ENCODE measurements around the gene RAB9B.
"Not testable (repeated sequence)": the region's sequence is repeated elsewhere in the genome, so short reads cannot be mapped to it uniquely, and the experiment has no call there.

RAB9B gene

GRCh38 chrX:103830848-103831247, 1.2 kb downstream of the RAB9B start:
- DNase-seq (ENCODE audit: low read depth): no peak

DNA sequence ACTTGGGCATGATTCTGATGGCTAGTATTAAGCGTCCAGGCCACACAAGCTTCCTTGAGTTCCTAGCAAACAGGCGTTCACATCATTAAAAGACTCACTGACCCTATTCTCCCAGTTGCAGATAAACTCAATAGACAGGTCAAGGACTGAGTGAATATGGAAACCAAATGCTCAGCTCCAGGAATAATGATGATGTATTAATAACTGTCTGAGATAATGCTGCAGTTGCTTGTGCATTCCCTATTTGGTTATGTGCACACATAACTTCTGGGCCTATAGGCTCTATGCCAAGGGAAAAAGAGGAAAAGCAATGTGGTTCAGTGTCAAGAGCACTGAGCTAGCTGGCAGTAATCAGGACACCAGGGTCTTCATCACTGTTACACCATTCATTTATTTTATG, 3.5 kb downstream of the RAB9B start:
- no peak overlapping the region for H3K4me3 ChIP-seq (ENCODE audit: low read length)
- TF ChIP-seq, protein P1, sequence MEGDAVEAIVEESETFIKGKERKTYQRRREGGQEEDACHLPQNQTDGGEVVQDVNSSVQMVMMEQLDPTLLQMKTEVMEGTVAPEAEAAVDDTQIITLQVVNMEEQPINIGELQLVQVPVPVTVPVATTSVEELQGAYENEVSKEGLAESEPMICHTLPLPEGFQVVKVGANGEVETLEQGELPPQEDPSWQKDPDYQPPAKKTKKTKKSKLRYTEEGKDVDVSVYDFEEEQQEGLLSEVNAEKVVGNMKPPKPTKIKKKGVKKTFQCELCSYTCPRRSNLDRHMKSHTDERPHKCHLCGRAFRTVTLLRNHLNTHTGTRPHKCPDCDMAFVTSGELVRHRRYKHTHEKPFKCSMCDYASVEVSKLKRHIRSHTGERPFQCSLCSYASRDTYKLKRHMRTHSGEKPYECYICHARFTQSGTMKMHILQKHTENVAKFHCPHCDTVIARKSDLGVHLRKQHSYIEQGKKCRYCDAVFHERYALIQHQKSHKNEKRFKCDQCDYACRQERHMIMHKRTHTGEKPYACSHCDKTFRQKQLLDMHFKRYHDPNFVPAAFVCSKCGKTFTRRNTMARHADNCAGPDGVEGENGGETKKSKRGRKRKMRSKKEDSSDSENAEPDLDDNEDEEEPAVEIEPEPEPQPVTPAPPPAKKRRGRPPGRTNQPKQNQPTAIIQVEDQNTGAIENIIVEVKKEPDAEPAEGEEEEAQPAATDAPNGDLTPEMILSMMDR (IDR thresholded peaks at IDR 0.05; ENCODE audit: insufficient read depth, low read depth, low read length, missing control alignments): no peak
- no peak for DNase-seq (ENCODE audit: low read depth)

More at GRCh38 chrX:103830848-103831247, 1.2 kb downstream of the RAB9B start:
- TF ChIP-seq, protein P1 (IDR thresholded peaks at IDR 0.05; ENCODE audit: insufficient read depth, low read depth, low read length, missing control alignments): no peak
- H3K4me3 ChIP-seq (ENCODE audit: low read length): no peak overlapping the region

DNA sequence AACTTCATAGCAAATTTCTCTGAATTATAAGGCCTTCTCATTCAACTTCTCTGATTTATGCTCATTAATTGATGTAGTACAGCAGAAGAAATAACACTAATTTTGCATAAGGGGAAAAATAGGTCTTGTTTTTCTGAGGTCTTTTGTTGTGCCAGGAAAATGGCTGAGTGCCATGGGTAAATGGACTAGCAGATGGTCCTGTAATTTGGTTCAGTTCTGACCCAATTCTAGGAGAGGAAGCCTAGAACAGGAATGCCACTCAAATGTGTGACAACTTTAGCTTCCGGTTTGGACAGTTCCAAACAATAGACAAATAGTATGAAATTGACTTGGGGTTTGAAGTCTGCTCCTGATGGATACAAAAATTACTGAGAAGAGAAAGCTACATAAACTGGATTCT, 6.2 kb downstream of the RAB9B start:
- TF ChIP-seq, protein P1 (IDR thresholded peaks at IDR 0.05; ENCODE audit: insufficient read depth, low read depth, low read length, missing control alignments): no peak
- H3K4me3 ChIP-seq (ENCODE audit: low read length): no peak overlapping the region
- DNase-seq (ENCODE audit: low read depth): no peak

- TF ChIP-seq, protein P1 (IDR thresholded peaks at IDR 0.05; ENCODE audit: insufficient read depth, low read depth, low read length, missing control alignments): no peak
- DNase-seq (ENCODE audit: low read depth): no peak
- H3K4me3 ChIP-seq (ENCODE audit: low read length): no peak overlapping the region
These were observed 8.5 kb downstream of the RAB9B start for GRCh38 chrX:103823591-103823990.

DNA sequence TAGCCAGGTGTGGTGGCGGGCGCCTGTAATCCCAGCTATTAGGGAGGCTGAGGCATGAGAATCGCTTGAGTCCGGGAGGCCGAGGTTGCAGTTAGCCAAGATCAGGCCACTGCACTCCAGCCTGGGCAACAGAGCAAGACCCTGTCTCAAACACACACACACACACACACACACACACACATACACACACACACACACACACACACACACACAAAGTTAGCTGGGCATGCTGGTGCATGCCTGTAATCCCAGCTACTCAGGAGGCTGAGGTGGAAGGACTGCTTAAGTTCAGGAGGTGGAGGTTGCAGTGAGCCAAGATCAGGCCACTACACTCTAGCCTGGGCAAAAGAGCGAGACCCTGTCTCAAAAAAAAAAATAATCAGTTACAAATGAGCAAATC, 11.3 kb downstream of the RAB9B start:
- not testable (repeated sequence) for DNase-seq (ENCODE audit: low read depth); H3K4me3 ChIP-seq (ENCODE audit: low read length)

DNA sequence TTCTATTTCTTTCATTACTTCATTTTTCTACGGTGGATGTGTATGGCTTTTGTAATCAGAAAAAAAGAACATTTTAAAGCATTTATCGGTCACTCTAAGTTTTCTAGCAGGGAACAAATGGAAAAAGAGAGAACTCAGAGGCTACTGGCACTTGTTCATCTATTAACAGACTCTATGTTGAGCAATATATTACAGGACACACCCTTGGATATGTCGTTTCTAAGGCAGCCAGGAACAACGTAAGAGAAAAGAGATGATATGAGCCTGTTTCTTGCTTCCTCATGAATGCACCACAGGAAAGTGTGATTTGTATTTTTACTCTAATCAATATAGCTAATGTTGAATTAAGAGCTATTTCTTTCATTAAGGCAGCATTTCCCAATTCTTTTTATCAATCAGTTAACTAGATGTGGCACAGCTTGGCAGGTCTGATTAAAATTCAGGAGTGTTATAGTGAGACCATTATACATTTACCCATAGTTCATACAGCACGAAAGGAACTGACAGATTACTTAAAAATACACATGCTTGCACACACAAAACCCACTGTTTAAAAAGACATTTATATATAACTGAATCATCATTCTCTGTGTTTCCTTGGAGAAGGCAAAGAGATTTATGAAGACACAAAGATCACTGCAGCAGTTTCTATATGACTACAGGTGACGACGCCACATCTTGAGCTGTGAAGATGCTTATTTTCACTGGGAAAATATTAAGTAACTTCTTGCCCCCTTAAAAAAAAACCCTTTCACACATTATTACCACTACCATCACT, 13.0 kb downstream of the RAB9B start:
- no peak for DNase-seq (ENCODE audit: low read depth)
- H3K4me3 ChIP-seq (ENCODE audit: low read length): no peak overlapping the region
- TF ChIP-seq, protein P1 (IDR thresholded peaks at IDR 0.05; ENCODE audit: insufficient read depth, low read depth, low read length, missing control alignments): no peak

GRCh38 chrX:103817502-103817901, 14.6 kb downstream of the RAB9B start:
- no peak overlapping the region for H3K4me3 ChIP-seq (ENCODE audit: low read length)
- TF ChIP-seq, protein P1 (IDR thresholded peaks at IDR 0.05; ENCODE audit: insufficient read depth, low read depth, low read length, missing control alignments): peak; percentile 52
- peak; percentile 54 for DNase-seq (ENCODE audit: low read depth)

GRCh38 chrX:103817101-103817500, 15.0 kb downstream of the RAB9B start:
- not testable (repeated sequence) for H3K4me3 ChIP-seq (ENCODE audit: low read length); DNase-seq (ENCODE audit: low read depth)

All from epithelial cell of esophagus (primary cell).